Lower lobe of right lung (tissue), 2 donors: ENCODE results near the gene KLK6. TPM values are rescaled to one million over a fixed set of nuclear protein-coding genes. Genes with fewer than 3 reads are reported as not detected.

Experiments
- ATAC-seq, 2 donors: fragments of 200-7000 bp; cut with Tn5 transposase; one replicate each; pipeline ENCODE4 v1.9.1; 2020 to 2022; ENCODE audit warnings: mild to moderate bottlenecking in 2 of 2, moderate library complexity in 2 of 2
- DNase-seq: peaks from one replicate; pipeline ENCODE4 v3.0.0-alpha.2; 2020
- H3K27ac ChIP-seq: fragments of 200-600 bp; one replicate; pipeline ENCODE4 v1.8.0; 2022
- H3K27me3 ChIP-seq: fragments of 200-600 bp; one replicate; pipeline ENCODE4 v1.8.0; 2022; ENCODE audit warnings: low read depth
- H3K36me3 ChIP-seq: fragments of 200-600 bp; one replicate; pipeline ENCODE4 v1.8.0; 2022; ENCODE audit warnings: mild to moderate bottlenecking
- H3K4me1 ChIP-seq: fragments of 200-600 bp; one replicate; pipeline ENCODE4 v1.8.0; 2022
- H3K4me3 ChIP-seq: fragments of 200-600 bp; one replicate; pipeline ENCODE4 v1.8.0; 2022; ENCODE audit warnings: mild to moderate bottlenecking
- H3K9me3 ChIP-seq: fragments of 200-600 bp; one replicate; pipeline ENCODE4 v1.8.0; 2022
- CTCF ChIP-seq: fragments of 200-600 bp; IDR thresholded peaks from one replicate; pipeline ENCODE4 v1.8.0; 2022; ENCODE audit warnings: antibody characterized with exemption, mild to moderate bottlenecking
- intact Hi-C: fragments of 100-400 bp; cut with DNase I; formaldehyde crosslinking; loops from one replicate; pipeline ENCODE4 v1.11.0; 2022
- total RNA-seq: library from RNA; stranded (reverse); fragmentation: NEBNext Ultra II Directional; extraction: Animal tissue kit (Norgen Biotek cat#: 25700); gene quantifications from one replicate; pipeline ENCODE4 v1.2.1, GENCODE V29; 2021
- donor health status: DM: no; HTN: yes; CAD: no; lungs with severe emphysema.

The KLK6 gene
- total RNA-seq, 1 donor from 2014 or later, result not detected

- H3K4me1 ChIP-seq, result no peaks in the 10 kb centered on the region
- no peak for ATAC-seq
Measured at GRCh38 chr19:50959731-50960500, 9.5 kb downstream of the KLK6 start.

GRCh38 chr19:50957587-50957986 is 11.8 kb downstream of the KLK6 start:
- ATAC-seq (no peak), DNase-seq (no peak)
- H3K9me3 ChIP-seq, result no peaks in the 10 kb centered on the region
- intact Hi-C loops, result no loop called here
- no peak for TF ChIP-seq CTCF
- no peaks in the 10 kb centered on the region for H3K4me1 ChIP-seq
- peaks cover 5% of the 10 kb centered on the region for H3K27me3 ChIP-seq
- H3K4me3 ChIP-seq, result no peak overlapping the region
- no peak overlapping the region for H3K27ac ChIP-seq
- no peaks in the 10 kb centered on the region for H3K36me3 ChIP-seq

More at GRCh38 chr19:50959731-50960500, 9.5 kb downstream of the KLK6 start:
- no peaks in the 10 kb centered on the region for H3K9me3 ChIP-seq
- peaks cover 12% of the 10 kb centered on the region for H3K27me3 ChIP-seq
- no peak for TF ChIP-seq CTCF
- intact Hi-C loops, result no loop called here
- no peak overlapping the region for H3K27ac ChIP-seq
- H3K4me3 ChIP-seq, result no peak overlapping the region
- no peaks in the 10 kb centered on the region for H3K36me3 ChIP-seq
- no peak for DNase-seq

DNA sequence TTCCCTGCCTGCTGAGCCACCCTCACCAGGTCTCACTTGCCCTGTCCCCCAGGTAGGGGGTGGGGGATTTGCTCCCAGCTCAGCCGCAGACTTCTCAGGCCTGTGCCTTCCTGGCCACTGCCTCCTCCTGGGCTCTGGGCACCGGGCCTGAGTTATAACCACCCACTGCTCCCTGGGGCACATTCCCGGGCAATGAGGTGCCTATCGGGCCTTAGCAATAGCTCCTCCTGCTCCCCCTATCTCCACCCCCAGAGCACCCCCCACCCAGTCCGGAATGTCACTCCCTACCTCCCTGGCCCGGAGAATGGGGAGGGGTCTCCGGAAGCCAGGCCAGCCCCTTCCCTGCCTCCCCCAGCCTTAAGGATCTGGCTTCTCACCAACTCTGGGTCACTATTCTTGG is 16.5 kb downstream of the KLK6 start, which contains the start of gene KLK5:
TSS of gene KLK5 (minus strand) at position 129 of the 400 bp plus-strand sequence. CDS start 381 bp downstream, outside the sequence.
- Histone ChIP-seq H3K27me3 (no peaks in the 10 kb centered on the region), H3K4me3 (no peak within 1 kb of the TSS), H3K36me3 (no peaks in the 10 kb centered on the region), H3K9me3 (no peaks in the 10 kb centered on the region), H3K4me1 (no peaks in the 10 kb centered on the region), H3K27ac (no peak within 1 kb of the TSS)
- no peak for DNase-seq
- ATAC-seq, result no peak
- TF ChIP-seq CTCF, result no peak
- intact Hi-C loops, result no loop called here

- no peak for ATAC-seq
- Histone ChIP-seq H3K4me3 (no peak overlapping the region), H3K4me1 (no peaks in the 10 kb centered on the region), H3K36me3 (no peaks in the 10 kb centered on the region), H3K27me3 (no peaks in the 10 kb centered on the region), H3K9me3 (no peaks in the 10 kb centered on the region), H3K27ac (no peak overlapping the region)
- no peak for TF ChIP-seq CTCF
- DNase-seq, result no peak
- intact Hi-C loops, result no loop called here
Measured at GRCh38 chr19:50949861-50950260, 19.5 kb downstream of the KLK6 start.

DNA sequence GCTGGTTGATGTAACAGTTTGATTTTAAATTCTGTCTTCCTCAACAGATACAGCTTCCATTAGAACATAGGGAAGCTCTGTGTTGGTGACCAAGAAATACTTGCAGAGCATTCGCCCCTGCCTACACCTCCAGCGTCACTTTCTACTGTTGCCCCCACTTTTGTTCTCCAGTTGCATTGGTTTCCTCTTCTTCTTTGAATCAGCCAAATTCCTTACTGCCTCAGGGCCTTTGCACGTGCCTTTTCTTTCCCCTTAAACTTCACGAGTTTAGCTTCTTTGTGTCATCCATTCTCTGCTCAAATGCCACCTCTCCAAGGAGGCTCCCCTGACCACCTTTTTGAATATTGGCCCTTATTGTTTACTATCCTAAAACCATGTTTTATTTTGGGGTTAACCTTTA is 22.3 kb downstream of the KLK6 start:
- intact Hi-C loops, result no loop called here
- Histone ChIP-seq H3K4me1 (no peaks in the 10 kb centered on the region), H3K9me3 (no peaks in the 10 kb centered on the region), H3K4me3 (no peak overlapping the region), H3K36me3 (no peaks in the 10 kb centered on the region), H3K27me3 (no peaks in the 10 kb centered on the region), H3K27ac (no peak overlapping the region)
- TF ChIP-seq CTCF, result no peak
- ATAC-seq, result no peak
- DNase-seq, result no peak
